GM10248 (cell line): ENCODE data around the gene ST6GALNAC3.

ENCODE experiments used
- CTCF ChIA-PET: fragments of 300-600 bp; sonication (Branson Sonifier 250); formaldehyde crosslinking; extraction: SDS; loops from one replicate; lab custom pipeline; 2021; ENCODE audit warnings: antibody characterized with exemption; lab: Yijun Ruan, JAX
- POLR2A ChIA-PET: fragments of 350-650 bp; sonication (Branson Sonifier 250); formaldehyde crosslinking; extraction: SDS; loops from one replicate; lab custom pipeline; 2020; ENCODE audit warnings: antibody characterized with exemption; lab: Yijun Ruan, JAX
- DNase-seq: peaks from one replicate; pipeline ENCODE4 v3.0.0; 2012; ENCODE audit errors: extremely low spot score
- TF ChIP-seq, protein P1 (sequence below): IDR thresholded peaks from 2 replicates; pipeline ENCODE4 v1.5.1; 2012; ENCODE audit warnings: mild to moderate bottlenecking, low read depth; ENCODE audit errors: extremely low read depth, missing control alignments, control extremely low read depth

ST6GALNAC3 gene

GRCh38 chr1:76474922-76475321 lies 400.4 kb downstream of the ST6GALNAC3 start:
- ChIA-PET CTCF (no interaction called here), POLR2A (no interaction called here)
- TF ChIP-seq, protein P1, sequence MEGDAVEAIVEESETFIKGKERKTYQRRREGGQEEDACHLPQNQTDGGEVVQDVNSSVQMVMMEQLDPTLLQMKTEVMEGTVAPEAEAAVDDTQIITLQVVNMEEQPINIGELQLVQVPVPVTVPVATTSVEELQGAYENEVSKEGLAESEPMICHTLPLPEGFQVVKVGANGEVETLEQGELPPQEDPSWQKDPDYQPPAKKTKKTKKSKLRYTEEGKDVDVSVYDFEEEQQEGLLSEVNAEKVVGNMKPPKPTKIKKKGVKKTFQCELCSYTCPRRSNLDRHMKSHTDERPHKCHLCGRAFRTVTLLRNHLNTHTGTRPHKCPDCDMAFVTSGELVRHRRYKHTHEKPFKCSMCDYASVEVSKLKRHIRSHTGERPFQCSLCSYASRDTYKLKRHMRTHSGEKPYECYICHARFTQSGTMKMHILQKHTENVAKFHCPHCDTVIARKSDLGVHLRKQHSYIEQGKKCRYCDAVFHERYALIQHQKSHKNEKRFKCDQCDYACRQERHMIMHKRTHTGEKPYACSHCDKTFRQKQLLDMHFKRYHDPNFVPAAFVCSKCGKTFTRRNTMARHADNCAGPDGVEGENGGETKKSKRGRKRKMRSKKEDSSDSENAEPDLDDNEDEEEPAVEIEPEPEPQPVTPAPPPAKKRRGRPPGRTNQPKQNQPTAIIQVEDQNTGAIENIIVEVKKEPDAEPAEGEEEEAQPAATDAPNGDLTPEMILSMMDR: no peak
- DNase-seq: no peak

GRCh38 chr1:76477156-76477555 lies 402.6 kb downstream of the ST6GALNAC3 start:
- CTCF ChIA-PET: no interaction called here

DNA sequence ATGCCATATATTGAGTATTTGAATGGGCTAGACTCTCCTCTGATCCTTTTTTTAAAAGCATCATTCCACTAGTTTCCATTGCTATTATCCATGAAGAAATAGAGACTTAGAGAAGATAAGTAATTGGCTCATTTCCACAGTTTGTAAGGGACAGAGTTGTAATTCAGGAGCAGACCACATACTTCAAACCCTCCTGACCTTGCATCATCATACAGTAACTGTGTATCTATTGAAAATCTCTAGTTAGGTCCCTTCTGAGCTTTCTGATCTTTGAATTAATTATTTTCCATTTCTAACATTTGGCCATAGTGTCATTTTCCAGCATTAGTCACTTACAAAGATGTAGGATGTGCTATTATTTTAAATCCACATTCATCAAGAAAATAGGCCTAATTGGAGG lies 406.3 kb downstream of the ST6GALNAC3 start:
- POLR2A ChIA-PET: no interaction called here

More at GRCh38 chr1:76477156-76477555, 402.6 kb downstream of the ST6GALNAC3 start:
- POLR2A ChIA-PET: no interaction called here
- no peak for DNase-seq
- TF ChIP-seq, protein P1: no peak

DNA sequence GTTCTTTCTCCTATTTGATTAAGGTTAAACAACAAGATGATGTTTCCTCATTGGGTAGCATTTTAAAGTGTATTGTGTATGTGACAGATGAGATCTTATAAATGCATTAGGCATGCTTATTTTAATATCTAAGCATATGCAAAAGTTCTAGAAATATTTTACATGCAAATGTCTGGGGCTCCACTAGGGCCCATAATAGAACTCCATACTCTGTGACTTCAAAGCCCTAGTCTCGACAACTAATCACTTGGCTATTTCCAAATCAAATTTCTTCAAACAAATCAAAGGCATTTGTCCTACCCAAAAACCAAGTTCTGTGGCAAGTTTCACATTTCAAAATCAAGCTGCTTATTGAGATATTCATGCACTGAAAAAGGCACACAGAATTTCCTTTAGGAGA lies 407.1 kb downstream of the ST6GALNAC3 start:
- CTCF ChIA-PET: no interaction called here
- TF ChIP-seq, protein P1: no peak
- POLR2A ChIA-PET: no interaction called here
- no peak for DNase-seq

More for the DNA sequence above, 406.3 kb downstream of the ST6GALNAC3 start:
- no peak for DNase-seq
- CTCF ChIA-PET: interaction anchor here (1.1 to 2.0 kb wide), 3 partner anchors 18 to 76 kb away, joined by 3 to 5 read pairs (median 3); no protein-coding TSS in a partner anchor
- TF ChIP-seq, protein P1: no peak

DNA sequence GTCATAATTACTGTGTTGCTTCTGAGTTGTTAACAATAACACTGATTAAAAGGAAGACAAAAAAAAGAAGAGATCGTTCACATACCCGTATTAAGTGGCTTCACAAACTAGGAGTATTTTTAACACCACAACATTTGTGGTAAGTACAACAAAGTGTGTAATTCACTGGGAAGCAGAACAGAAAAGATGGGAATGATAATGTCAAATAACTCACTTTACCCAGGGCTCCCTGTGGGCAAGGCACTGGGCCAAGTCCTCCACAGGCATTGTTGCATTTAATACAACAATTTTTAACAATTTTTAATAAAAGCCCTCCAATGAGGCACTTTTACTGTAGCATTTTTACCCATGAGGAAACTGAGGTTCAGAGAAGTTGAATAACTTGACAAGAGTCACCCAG lies 407.7 kb downstream of the ST6GALNAC3 start:
- CTCF ChIA-PET: no interaction called here
- TF ChIP-seq, protein P1: no peak
- POLR2A ChIA-PET: no interaction called here
- DNase-seq: no peak

DNA sequence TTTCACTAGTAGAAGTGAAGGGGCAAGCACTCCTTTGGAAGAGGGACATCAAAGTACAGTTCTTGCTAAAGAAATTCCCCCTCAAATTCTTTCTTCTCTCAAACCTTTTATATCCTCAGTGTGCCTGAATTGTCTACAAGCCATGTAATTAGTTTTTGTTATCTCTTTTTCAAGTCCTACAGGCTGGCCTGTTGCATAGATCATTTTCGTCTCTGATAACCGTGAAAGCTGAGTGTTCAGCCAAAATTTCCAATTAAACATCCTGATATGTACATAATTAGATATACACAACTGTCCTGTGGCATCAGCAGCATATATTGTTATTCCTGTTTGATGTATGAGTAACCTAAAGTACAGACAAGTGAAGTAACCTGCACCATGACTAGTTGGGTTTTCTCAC lies 417.2 kb downstream of the ST6GALNAC3 start:
- no peak for DNase-seq
- ChIA-PET POLR2A (no interaction called here), CTCF (no interaction called here)

More for the DNA sequence above, 417.2 kb downstream of the ST6GALNAC3 start:
- TF ChIP-seq, protein P1: no peak
